DND-41 (cell line): Measurements from ENCODE around the gene MIDN.

Experiments used
- ATAC-seq: fragments of 200-7000 bp; cut with Tn5 transposase; 3 replicates; pipeline ENCODE4 v1.9.1; 2021; ENCODE audit warnings: low read depth; ENCODE audit not compliant: insufficient read depth
- DNase-seq: peaks from one replicate; pipeline ENCODE4 v3.0.0-alpha.2; 2020
- H2AFZ ChIP-seq: 2 replicates; pipeline ENCODE4 v1.6.0; 2012; ENCODE audit warnings: low read depth, low read length
- H3K27ac ChIP-seq: 2 replicates; pipeline ENCODE4 v1.5.1; 2012; ENCODE audit warnings: low read length, inconsistent platforms
- H3K27me3 ChIP-seq: fragments of 200-600 bp; sonication (generic); 2 replicates; pipeline ENCODE4 v1.6.0; 2012; ENCODE audit warnings: low read length, mild to moderate bottlenecking, inconsistent platforms; ENCODE audit not compliant: insufficient read depth, poor library complexity
- H3K36me3 ChIP-seq: 2 replicates; pipeline ENCODE4 v1.5.1; 2012; ENCODE audit warnings: low read length, inconsistent platforms; ENCODE audit not compliant: insufficient read depth
- H3K4me1 ChIP-seq: 2 replicates; pipeline ENCODE4 v1.5.1; 2012; ENCODE audit warnings: mild to moderate bottlenecking, low read length; ENCODE audit not compliant: insufficient read depth
- H3K4me2 ChIP-seq: 2 replicates; pipeline ENCODE4 v1.6.0; 2012; ENCODE audit warnings: mild to moderate bottlenecking, moderate library complexity, low read length, inconsistent platforms; ENCODE audit not compliant: insufficient read depth
- H3K4me3 ChIP-seq, 2 experiments: fragments of 200-600 bp in 1 of 2; shearing (Covaris generic) in 1 of 2; 2 replicates each; pipeline ENCODE4 v1.5.1; 2012 to 2016; ENCODE audit warnings: inconsistent platforms in 2 of 2, low read length in 2 of 2, mild to moderate bottlenecking in 2 of 2, low read depth in 1 of 2, moderate library complexity in 1 of 2
- H3K79me2 ChIP-seq: 2 replicates; pipeline ENCODE4 v1.6.0; 2012; ENCODE audit warnings: low read length, inconsistent platforms; ENCODE audit not compliant: insufficient read depth
- H3K9ac ChIP-seq: 2 replicates; pipeline ENCODE4 v1.6.0; 2012; ENCODE audit warnings: low read depth, mild to moderate bottlenecking, inconsistent platforms, low read length, moderate library complexity
- H3K9me3 ChIP-seq: 2 replicates; pipeline ENCODE4 v1.5.1; 2012; ENCODE audit warnings: low read length, moderate library complexity, mild to moderate bottlenecking, inconsistent platforms; ENCODE audit not compliant: insufficient read depth, severe bottlenecking
- H4K20me1 ChIP-seq: 2 replicates; pipeline ENCODE4 v1.6.0; 2012; ENCODE audit warnings: low read length; ENCODE audit not compliant: insufficient read depth
- CTCF ChIP-seq: IDR thresholded peaks from 2 replicates; pipeline ENCODE4 v1.5.1; 2012; ENCODE audit warnings: borderline replicate concordance, low read length, moderate library complexity, mild to moderate bottlenecking; ENCODE audit not compliant: poor library complexity, severe bottlenecking; ENCODE audit errors: extremely low read depth
- EZH2 ChIP-seq: IDR thresholded peaks from 3 replicates; pipeline ENCODE4 v1.6.1; 2012; ENCODE audit warnings: borderline replicate concordance, low read depth, mild to moderate bottlenecking, moderate library complexity, low read length, inconsistent platforms; ENCODE audit not compliant: severe bottlenecking

MIDN gene

GRCh38 chr19:1234955-1235380, 13.4 kb upstream of the MIDN start:
- Histone ChIP-seq H3K27ac (no peak overlapping the region), H3K27me3 (peaks cover 6% of the 10 kb centered on the region), H2AFZ (no peak overlapping the region), H3K79me2 (no peaks in the 10 kb centered on the region), H3K4me2 (no peak overlapping the region), H3K9me3 (no peaks in the 10 kb centered on the region), H4K20me1 (no peaks in the 10 kb centered on the region), H3K4me1 (peaks cover 23% of the 10 kb centered on the region), H3K4me3 (no peak overlapping the region), H3K9ac (no peak overlapping the region), H3K36me3 (no peaks in the 10 kb centered on the region)
- ATAC-seq (no peak), DNase-seq (no peak)
- no peak for TF ChIP-seq EZH2
- no peak for TF ChIP-seq CTCF

- TF ChIP-seq EZH2 (no peak), CTCF (no peak)
- ATAC-seq (no peak), DNase-seq (no peak)
- Histone ChIP-seq H3K36me3 (no peaks in the 10 kb centered on the region), H3K9me3 (no peaks in the 10 kb centered on the region), H3K27ac (no peak overlapping the region), H3K4me1 (peaks cover 31% of the 10 kb centered on the region), H3K4me3 (no peak overlapping the region), H3K4me2 (peak overlapping the region; percentile 17; the same call in 1 of the 2 replicates), H3K9ac (no peak overlapping the region), H2AFZ (no peak overlapping the region), H3K27me3 (peaks cover 6% of the 10 kb centered on the region), H3K79me2 (no peaks in the 10 kb centered on the region), H4K20me1 (no peaks in the 10 kb centered on the region)
Measured at GRCh38 chr19:1235625-1236538, 12.5 kb upstream of the MIDN start.

GRCh38 chr19:1236576-1236975, 11.8 kb upstream of the MIDN start:
- Histone ChIP-seq H3K79me2 (peaks cover 5% of the 10 kb centered on the region), H3K4me1 (peaks cover 37% of the 10 kb centered on the region), H2AFZ (no peak overlapping the region), H3K9ac (no peak overlapping the region), H3K27me3 (peaks cover 6% of the 10 kb centered on the region), H3K4me2 (peak overlapping the region; percentile 77), H3K27ac (no peak overlapping the region), H3K36me3 (no peaks in the 10 kb centered on the region), H3K4me3 (no peak overlapping the region), H4K20me1 (no peaks in the 10 kb centered on the region), H3K9me3 (no peaks in the 10 kb centered on the region)
- TF ChIP-seq EZH2 (no peak), CTCF (no peak)
- ATAC-seq (no peak), DNase-seq (no peak)
